ENCODE data around the gene ADISSP.
"Not testable (repeated sequence)": the region's sequence is repeated elsewhere in the genome, so short reads cannot be mapped to it uniquely, and the experiment has no call there.

DNA sequence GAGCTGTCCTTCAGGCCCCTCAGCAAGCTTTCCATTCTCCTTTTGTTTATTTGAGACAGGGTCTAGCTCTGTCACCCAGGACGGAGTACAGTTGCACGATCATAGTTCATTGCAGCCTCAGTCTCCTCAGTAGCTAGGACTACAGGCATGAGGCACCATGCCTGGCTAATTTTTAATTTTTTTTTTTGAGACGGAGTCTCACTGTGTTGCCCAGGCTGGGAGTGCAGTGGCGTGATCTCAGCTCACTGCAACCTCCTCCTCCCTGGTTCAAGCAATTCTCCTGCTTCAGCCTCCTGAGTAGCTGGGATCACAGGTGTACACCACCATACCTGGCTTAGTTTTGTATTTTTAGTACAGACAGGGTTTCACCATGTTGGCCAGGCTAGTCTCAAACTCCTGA lies 21.6 kb upstream of the ADISSP start:
- TF ChIP-seq, protein P1, sequence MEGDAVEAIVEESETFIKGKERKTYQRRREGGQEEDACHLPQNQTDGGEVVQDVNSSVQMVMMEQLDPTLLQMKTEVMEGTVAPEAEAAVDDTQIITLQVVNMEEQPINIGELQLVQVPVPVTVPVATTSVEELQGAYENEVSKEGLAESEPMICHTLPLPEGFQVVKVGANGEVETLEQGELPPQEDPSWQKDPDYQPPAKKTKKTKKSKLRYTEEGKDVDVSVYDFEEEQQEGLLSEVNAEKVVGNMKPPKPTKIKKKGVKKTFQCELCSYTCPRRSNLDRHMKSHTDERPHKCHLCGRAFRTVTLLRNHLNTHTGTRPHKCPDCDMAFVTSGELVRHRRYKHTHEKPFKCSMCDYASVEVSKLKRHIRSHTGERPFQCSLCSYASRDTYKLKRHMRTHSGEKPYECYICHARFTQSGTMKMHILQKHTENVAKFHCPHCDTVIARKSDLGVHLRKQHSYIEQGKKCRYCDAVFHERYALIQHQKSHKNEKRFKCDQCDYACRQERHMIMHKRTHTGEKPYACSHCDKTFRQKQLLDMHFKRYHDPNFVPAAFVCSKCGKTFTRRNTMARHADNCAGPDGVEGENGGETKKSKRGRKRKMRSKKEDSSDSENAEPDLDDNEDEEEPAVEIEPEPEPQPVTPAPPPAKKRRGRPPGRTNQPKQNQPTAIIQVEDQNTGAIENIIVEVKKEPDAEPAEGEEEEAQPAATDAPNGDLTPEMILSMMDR (IDR thresholded peaks at IDR 0.05): not testable (repeated sequence)
- TF ChIP-seq POLR2A, POLR2AphosphoS5 (IDR thresholded peaks at IDR 0.05): not testable (repeated sequence)
